MG63 (cell line): Measurements from ENCODE around the gene SYNGR2. TPM values are rescaled to one million over a fixed set of nuclear protein-coding genes. Genes with fewer than 3 reads are reported as not detected.

ENCODE experiments used
- DNase-seq: peaks from one replicate; pipeline ENCODE4 v3.0.0-alpha.2; 2020
- H3K27me3 ChIP-seq: fragments of 250-450 bp; sonication (Bioruptor Pico); 2 replicates; pipeline ENCODE4 v1.5.1; 2020; ENCODE audit warnings: mild to moderate bottlenecking, moderate library complexity
- H3K36me3 ChIP-seq: fragments of 250-450 bp; sonication (Bioruptor Pico); 2 replicates; pipeline ENCODE4 v1.5.1; 2020; ENCODE audit warnings: mild to moderate bottlenecking, moderate library complexity
- H3K4me3 ChIP-seq: fragments of 250-450 bp; sonication (Bioruptor Pico); 2 replicates; pipeline ENCODE4 v1.5.1; 2020; ENCODE audit warnings: mild to moderate bottlenecking, moderate library complexity
- H3K9me3 ChIP-seq: fragments of 250-450 bp; sonication (Bioruptor Pico); 2 replicates; pipeline ENCODE4 v1.5.1; 2020; ENCODE audit warnings: mild to moderate bottlenecking, moderate library complexity
- total RNA-seq: library from RNA; depleted of rRNA; stranded (reverse); fragments of >200 nt; shearing (Covaris generic); gene quantifications from 2 replicates; pipeline ENCODE4 v1.2.3, GENCODE V29; 2014; ENCODE audit warnings: low replicate concordance; rRNA removed

Gene SYNGR2
- total RNA-seq, 1 experiment from 2014 or later = 73.2 TPM

DNA sequence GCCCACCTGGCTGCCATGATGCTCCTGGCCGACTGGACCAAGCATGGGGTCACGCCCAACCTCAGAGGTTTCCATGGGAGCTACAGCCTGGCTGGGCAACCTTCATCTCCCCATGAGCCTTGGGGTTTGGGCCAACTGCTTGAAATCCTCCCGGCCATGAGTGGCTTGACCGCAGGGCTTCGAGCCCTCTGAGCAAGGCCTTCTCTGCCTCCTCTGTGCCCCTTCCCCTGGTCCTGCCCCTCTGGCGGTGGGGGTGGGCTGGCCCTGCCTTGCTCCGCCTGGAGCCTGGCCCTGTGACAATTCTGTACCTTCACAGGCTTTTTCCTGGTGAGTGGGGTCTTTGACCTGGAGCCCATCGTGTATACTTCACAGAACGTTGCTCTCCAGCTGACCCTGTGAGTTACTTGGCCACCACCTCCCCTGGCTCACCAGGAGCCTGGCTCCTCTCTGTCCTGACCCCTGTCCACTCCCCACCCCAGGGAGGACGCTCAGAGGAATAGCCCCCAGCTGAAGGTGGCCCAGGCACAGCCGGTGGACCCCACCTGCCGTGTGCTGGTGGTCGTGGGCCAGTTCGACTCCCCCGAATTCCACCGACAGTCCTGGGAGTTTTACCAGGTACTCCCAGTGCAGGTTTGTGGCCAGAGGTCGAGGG is 36.9 kb downstream of the SYNGR2 start:
- H3K27me3 ChIP-seq = no peaks in the 10 kb centered on the region

DNA sequence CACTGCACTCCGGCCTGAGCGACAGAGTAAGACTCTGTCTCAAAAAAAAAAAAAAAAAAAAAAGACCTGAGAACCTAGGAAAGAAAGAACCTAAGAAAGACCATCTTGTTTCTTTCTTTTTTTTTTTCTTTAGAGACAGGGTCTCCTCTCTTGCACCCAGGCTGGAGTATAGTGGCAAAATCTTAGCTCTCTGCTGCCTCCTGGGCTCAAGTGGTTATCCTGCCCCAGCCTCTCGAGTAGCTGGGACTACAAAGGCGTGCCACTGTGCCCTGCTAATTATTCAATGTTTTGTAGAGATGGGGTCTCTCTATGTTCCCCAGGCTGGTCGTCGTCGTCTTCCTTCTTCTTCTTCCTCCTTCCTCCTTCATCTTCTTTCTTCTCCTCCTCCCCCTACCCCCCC is 37.9 kb downstream of the SYNGR2 start:
- Histone ChIP-seq H3K9me3 (no peaks in the 10 kb centered on the region), H3K4me3 (no peak overlapping the region), H3K27me3 (no peaks in the 10 kb centered on the region), H3K36me3 (no peaks in the 10 kb centered on the region)
- no peak for DNase-seq

More for the DNA sequence above, 36.9 kb downstream of the SYNGR2 start:
- no peaks in the 10 kb centered on the region for H3K9me3 ChIP-seq
- H3K4me3 ChIP-seq = no peak overlapping the region
- H3K36me3 ChIP-seq = 0 out of 2 replicates have a peak, but pooled peaks cover 3% of the 10 kb centered on the region
- DNase-seq = no peak

DNA sequence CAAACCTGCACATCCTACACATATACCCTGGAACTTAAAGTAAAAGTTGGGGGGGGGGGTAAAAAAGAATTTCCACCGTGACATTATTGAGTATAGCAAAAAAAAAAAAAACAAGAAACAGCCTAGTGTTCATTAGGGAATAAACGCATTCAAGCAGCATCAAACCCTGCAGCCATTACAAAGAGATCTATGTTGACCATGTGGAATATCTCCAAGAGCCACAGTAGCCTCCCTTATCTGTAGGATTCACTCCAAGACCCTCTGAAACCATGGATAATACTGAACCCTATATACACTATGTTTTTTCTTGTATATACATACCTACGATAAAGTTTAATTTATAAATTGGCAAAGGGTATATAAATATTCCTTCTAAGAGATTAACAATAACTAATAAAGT is 40.1 kb downstream of the SYNGR2 start:
- no peaks in the 10 kb centered on the region for H3K27me3 ChIP-seq
- no peaks in the 10 kb centered on the region for H3K36me3 ChIP-seq
- DNase-seq = no peak
- no peak overlapping the region for H3K4me3 ChIP-seq
- H3K9me3 ChIP-seq = no peaks in the 10 kb centered on the region

DNA sequence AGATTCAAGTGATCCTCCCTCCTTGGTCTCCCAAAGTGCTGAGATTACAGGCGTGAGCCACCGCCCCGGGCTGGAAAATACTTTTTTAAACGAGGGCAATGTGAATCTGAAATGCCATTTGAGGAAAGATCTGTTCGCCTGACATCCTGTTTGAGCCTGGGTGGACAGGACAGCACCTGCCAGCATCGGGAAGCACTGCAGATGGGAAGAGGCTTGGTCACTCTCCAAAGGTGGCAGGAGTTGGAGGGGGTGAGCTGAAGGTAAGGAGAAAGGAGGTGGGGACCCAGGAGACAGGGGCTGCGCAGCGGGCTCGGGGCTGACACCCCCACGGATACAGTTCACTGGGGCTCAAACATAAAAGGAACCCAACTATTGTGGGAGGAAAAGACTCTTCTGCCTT is 41.7 kb downstream of the SYNGR2 start:
- no peak for DNase-seq
- Histone ChIP-seq H3K9me3 (no peaks in the 10 kb centered on the region), H3K36me3 (peaks cover 8% of the 10 kb centered on the region), H3K27me3 (no peaks in the 10 kb centered on the region), H3K4me3 (no peak overlapping the region)

DNA sequence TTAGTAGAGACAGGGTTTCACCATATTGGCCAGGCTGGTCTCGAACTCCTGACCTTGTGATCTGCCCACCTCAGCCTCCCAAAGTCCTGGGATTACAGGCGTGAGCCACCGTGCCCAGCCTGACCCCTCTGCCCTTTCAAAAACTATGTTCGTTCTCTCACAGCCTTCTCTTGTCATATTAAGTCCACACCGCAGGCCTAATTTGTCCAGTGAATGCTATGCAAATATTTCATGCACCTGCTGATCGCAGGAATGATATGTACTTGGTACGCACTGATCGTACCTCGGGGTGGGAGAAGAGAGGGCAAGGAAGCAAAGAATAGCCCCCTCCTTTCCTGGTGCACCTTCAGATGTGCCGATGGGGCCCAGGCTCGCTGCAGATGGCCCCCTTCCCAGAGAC is 42.7 kb downstream of the SYNGR2 start:
- H3K36me3 ChIP-seq = peaks cover 15% of the 10 kb centered on the region

DNA sequence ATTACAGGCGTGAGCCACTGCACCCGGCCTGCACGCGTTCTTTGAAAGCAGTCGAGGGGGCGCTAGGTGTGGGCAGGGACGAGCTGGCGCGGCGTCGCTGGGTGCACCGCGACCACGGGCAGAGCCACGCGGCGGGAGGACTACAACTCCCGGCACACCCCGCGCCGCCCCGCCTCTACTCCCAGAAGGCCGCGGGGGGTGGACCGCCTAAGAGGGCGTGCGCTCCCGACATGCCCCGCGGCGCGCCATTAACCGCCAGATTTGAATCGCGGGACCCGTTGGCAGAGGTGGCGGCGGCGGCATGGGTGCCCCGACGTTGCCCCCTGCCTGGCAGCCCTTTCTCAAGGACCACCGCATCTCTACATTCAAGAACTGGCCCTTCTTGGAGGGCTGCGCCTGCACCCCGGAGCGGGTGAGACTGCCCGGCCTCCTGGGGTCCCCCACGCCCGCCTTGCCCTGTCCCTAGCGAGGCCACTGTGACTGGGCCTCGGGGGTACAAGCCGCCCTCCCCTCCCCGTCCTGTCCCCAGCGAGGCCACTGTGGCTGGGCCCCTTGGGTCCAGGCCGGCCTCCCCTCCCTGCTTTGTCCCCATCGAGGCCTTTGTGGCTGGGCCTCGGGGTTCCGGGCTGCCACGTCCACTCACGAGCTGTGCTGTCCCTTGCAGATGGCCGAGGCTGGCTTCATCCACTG is 45.8 kb downstream of the SYNGR2 start, which contains the start of gene BIRC5:
BIRC5 (plus strand) TSS at position 238 of the 690 bp plus-strand sequence; CDS start at position 302, 64 bp downstream.
- Histone ChIP-seq H3K27me3 (no peaks in the 10 kb centered on the region), H3K9me3 (no peaks in the 10 kb centered on the region), H3K36me3 (peaks cover 47% of the 10 kb centered on the region), H3K4me3 (peak within 1 kb of the TSS; percentile 85)
- peak; percentile 93 for DNase-seq

More for the DNA sequence above, 42.7 kb downstream of the SYNGR2 start:
- no peak for DNase-seq
- no peaks in the 10 kb centered on the region for H3K27me3 ChIP-seq
- H3K9me3 ChIP-seq = no peaks in the 10 kb centered on the region
- no peak overlapping the region for H3K4me3 ChIP-seq

DNA sequence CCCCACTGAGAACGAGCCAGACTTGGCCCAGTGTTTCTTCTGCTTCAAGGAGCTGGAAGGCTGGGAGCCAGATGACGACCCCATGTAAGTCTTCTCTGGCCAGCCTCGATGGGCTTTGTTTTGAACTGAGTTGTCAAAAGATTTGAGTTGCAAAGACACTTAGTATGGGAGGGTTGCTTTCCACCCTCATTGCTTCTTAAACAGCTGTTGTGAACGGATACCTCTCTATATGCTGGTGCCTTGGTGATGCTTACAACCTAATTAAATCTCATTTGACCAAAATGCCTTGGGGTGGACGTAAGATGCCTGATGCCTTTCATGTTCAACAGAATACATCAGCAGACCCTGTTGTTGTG is 46.3 kb downstream of the SYNGR2 start:
- H3K36me3 ChIP-seq = peaks cover 52% of the 10 kb centered on the region
- H3K27me3 ChIP-seq = no peaks in the 10 kb centered on the region
- peak overlapping the region; percentile 85 for H3K4me3 ChIP-seq
- no peak for DNase-seq
- H3K9me3 ChIP-seq = no peaks in the 10 kb centered on the region

DNA sequence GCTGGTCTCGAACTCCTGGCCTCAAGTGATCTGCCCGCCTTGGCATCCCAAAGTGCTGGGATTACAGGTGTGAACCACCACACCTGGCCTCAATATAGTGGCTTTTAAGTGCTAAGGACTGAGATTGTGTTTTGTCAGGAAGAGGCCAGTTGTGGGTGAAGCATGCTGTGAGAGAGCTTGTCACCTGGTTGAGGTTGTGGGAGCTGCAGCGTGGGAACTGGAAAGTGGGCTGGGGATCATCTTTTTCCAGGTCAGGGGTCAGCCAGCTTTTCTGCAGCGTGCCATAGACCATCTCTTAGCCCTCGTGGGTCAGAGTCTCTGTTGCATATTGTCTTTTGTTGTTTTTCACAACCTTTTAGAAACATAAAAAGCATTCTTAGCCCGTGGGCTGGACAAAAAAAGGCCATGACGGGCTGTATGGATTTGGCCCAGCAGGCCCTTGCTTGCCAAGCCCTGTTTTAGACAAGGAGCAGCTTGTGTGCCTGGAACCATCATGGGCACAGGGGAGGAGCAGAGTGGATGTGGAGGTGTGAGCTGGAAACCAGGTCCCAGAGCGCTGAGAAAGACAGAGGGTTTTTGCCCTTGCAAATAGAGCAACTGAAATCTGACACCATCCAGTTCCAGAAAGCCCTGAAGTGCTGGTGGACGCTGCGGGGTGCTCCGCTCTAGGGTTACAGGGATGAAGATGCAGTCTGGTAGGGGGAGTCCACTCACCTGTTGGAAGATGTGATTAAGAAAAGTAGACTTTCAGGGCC is 51.2 kb downstream of the SYNGR2 start:
- H3K36me3 ChIP-seq = peaks cover 93% of the 10 kb centered on the region
- H3K27me3 ChIP-seq = no peaks in the 10 kb centered on the region
- no peak for DNase-seq
- H3K9me3 ChIP-seq = no peaks in the 10 kb centered on the region
- H3K4me3 ChIP-seq = no peak overlapping the region

Other genes with a start within 250 kb of the SYNGR2 start
- 3.2 and 4.5 TPM in 2 replicates for gene TNRC6C, start 209.9 kb upstream of the SYNGR2 start, total RNA-seq
- 0.32 and 2.1 TPM in 2 replicates for gene TMC6, start 39.8 kb upstream of the SYNGR2 start, total RNA-seq
- not detected in 2 replicates for gene TMC8, start 37.8 kb upstream of the SYNGR2 start, total RNA-seq
- not detected in 2 replicates for gene C17orf99, start 22.2 kb upstream of the SYNGR2 start, total RNA-seq
- gene TK1, start 18.5 kb downstream of the SYNGR2 start, total RNA-seq = 147 and 288 TPM in 2 replicates
- gene AFMID, start 18.8 kb downstream of the SYNGR2 start, total RNA-seq = 49.6 and 74.8 TPM in 2 replicates
- gene BIRC5, start 45.7 kb downstream of the SYNGR2 start, total RNA-seq = 188 and 218 TPM in 2 replicates
- gene TMEM235, start 63.0 kb downstream of the SYNGR2 start, total RNA-seq = not detected in 2 replicates
- 23.4 and 32.9 TPM in 2 replicates for gene SOCS3, start 191.5 kb downstream of the SYNGR2 start, total RNA-seq
- gene PGS1, start 210.1 kb downstream of the SYNGR2 start, total RNA-seq = 47.3 and 48.7 TPM in 2 replicates